GM23338 (cell line): ENCODE measurements around the gene TAF8.

Experiments used
- CREB1 ChIP-seq: fragments of 250-450 bp; sonication (Bioruptor Pico); IDR thresholded peaks from 2 replicates; pipeline ENCODE4 v1.5.0; 2020; ENCODE audit warnings: low read depth, mild to moderate bottlenecking, moderate library complexity
- EZH2 ChIP-seq: fragments of 200-600 bp; sonication (generic); IDR thresholded peaks from one replicate; pipeline ENCODE4 v1.8.0; 2017; ENCODE audit warnings: antibody characterized with exemption, mild to moderate bottlenecking, low read depth; ENCODE audit not compliant: unreplicated experiment
- EZH2phosphoT487 ChIP-seq: fragments of 200-600 bp; sonication (generic); IDR thresholded peaks from one replicate; pipeline ENCODE4 v1.8.1; 2018; ENCODE audit warnings: antibody characterized with exemption; ENCODE audit not compliant: unreplicated experiment
- JUNB ChIP-seq: IDR thresholded peaks from one replicate; pipeline ENCODE4 v1.6.1; 2016; ENCODE audit warnings: antibody characterized with exemption; ENCODE audit not compliant: unreplicated experiment
- NANOG ChIP-seq: IDR thresholded peaks from 2 replicates; pipeline ENCODE4 v1.6.1; 2016; ENCODE audit warnings: antibody characterized with exemption, borderline replicate concordance
- POLR2AphosphoS5 ChIP-seq: IDR thresholded peaks from 2 replicates; pipeline ENCODE4 v1.6.1; 2016; ENCODE audit warnings: antibody characterized with exemption, low read depth
- STAT1 ChIP-seq: IDR thresholded peaks from one replicate; pipeline ENCODE4 v1.6.1; 2016; ENCODE audit warnings: antibody characterized with exemption; ENCODE audit not compliant: unreplicated experiment
- ZNF114 ChIP-seq: fragments of 250-450 bp; sonication (Bioruptor Pico); IDR thresholded peaks from 2 replicates; pipeline ENCODE4 v1.5.0; 2020; ENCODE audit warnings: mild to moderate bottlenecking, moderate library complexity
- TF ChIP-seq, protein P1 (sequence below), 2 experiments: fragments of 200-600 bp in 1 of 2; sonication (generic) in 1 of 2; conservative IDR thresholded peaks; 2 replicates each; pipeline versions ENCODE4 v1.5.1 to v1.6.1; 2016 to 2017; ENCODE audit warnings: antibody characterized with exemption in 2 of 2, low read depth in 2 of 2, mild to moderate bottlenecking in 2 of 2, moderate library complexity in 1 of 2
- TF ChIP-seq, protein P2 (sequence below): IDR thresholded peaks from one replicate; pipeline ENCODE4 v1.6.1; 2018; ENCODE audit warnings: antibody characterized with exemption; ENCODE audit not compliant: unreplicated experiment
- TF ChIP-seq, protein P3 (sequence below): fragments of 250-450 bp; sonication (Bioruptor Pico); IDR thresholded peaks from 2 replicates; pipeline ENCODE4 v1.5.0; 2020; ENCODE audit warnings: mild to moderate bottlenecking, moderate library complexity
- TF ChIP-seq, protein P4 (sequence below): IDR thresholded peaks from 2 replicates; pipeline ENCODE4 v1.6.1; 2016; ENCODE audit warnings: antibody characterized with exemption

DNA sequence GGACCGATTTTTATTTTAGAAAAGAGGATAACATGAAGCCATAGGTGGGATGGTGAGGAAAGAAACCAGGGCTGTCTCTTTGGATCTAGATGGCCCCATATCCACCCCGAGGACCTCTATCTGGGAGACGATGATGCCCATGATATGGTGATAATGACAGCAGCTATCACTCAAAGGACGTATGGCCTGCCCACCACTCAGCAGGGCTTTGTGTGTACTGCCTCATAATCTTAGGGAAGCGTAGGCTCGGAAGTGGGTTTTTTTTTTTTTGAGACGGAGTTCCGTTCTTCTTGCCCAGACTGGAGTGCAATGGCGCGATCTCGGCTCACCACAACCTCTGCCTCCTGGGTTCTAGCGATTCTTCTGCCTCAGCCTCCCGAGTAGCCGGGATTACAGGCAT is 8.2 kb upstream of the TAF8 start:
- TF ChIP-seq, protein P1, sequence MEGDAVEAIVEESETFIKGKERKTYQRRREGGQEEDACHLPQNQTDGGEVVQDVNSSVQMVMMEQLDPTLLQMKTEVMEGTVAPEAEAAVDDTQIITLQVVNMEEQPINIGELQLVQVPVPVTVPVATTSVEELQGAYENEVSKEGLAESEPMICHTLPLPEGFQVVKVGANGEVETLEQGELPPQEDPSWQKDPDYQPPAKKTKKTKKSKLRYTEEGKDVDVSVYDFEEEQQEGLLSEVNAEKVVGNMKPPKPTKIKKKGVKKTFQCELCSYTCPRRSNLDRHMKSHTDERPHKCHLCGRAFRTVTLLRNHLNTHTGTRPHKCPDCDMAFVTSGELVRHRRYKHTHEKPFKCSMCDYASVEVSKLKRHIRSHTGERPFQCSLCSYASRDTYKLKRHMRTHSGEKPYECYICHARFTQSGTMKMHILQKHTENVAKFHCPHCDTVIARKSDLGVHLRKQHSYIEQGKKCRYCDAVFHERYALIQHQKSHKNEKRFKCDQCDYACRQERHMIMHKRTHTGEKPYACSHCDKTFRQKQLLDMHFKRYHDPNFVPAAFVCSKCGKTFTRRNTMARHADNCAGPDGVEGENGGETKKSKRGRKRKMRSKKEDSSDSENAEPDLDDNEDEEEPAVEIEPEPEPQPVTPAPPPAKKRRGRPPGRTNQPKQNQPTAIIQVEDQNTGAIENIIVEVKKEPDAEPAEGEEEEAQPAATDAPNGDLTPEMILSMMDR (conservative IDR thresholded peaks at IDR 0.05; ENCODE audit: low read depth in 2 of 2), result no peak
- TF ChIP-seq POLR2AphosphoS5 (no peak), EZH2 (no peak), EZH2phosphoT487 (no peak), JUNB (no peak), CREB1 (CRISPR knock-in tag) (no peak), NANOG (no peak), ZNF114 (no peak), STAT1 (no peak)
- TF ChIP-seq, protein P2, sequence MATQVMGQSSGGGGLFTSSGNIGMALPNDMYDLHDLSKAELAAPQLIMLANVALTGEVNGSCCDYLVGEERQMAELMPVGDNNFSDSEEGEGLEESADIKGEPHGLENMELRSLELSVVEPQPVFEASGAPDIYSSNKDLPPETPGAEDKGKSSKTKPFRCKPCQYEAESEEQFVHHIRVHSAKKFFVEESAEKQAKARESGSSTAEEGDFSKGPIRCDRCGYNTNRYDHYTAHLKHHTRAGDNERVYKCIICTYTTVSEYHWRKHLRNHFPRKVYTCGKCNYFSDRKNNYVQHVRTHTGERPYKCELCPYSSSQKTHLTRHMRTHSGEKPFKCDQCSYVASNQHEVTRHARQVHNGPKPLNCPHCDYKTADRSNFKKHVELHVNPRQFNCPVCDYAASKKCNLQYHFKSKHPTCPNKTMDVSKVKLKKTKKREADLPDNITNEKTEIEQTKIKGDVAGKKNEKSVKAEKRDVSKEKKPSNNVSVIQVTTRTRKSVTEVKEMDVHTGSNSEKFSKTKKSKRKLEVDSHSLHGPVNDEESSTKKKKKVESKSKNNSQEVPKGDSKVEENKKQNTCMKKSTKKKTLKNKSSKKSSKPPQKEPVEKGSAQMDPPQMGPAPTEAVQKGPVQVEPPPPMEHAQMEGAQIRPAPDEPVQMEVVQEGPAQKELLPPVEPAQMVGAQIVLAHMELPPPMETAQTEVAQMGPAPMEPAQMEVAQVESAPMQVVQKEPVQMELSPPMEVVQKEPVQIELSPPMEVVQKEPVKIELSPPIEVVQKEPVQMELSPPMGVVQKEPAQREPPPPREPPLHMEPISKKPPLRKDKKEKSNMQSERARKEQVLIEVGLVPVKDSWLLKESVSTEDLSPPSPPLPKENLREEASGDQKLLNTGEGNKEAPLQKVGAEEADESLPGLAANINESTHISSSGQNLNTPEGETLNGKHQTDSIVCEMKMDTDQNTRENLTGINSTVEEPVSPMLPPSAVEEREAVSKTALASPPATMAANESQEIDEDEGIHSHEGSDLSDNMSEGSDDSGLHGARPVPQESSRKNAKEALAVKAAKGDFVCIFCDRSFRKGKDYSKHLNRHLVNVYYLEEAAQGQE, result no peak
- TF ChIP-seq, protein P3, sequence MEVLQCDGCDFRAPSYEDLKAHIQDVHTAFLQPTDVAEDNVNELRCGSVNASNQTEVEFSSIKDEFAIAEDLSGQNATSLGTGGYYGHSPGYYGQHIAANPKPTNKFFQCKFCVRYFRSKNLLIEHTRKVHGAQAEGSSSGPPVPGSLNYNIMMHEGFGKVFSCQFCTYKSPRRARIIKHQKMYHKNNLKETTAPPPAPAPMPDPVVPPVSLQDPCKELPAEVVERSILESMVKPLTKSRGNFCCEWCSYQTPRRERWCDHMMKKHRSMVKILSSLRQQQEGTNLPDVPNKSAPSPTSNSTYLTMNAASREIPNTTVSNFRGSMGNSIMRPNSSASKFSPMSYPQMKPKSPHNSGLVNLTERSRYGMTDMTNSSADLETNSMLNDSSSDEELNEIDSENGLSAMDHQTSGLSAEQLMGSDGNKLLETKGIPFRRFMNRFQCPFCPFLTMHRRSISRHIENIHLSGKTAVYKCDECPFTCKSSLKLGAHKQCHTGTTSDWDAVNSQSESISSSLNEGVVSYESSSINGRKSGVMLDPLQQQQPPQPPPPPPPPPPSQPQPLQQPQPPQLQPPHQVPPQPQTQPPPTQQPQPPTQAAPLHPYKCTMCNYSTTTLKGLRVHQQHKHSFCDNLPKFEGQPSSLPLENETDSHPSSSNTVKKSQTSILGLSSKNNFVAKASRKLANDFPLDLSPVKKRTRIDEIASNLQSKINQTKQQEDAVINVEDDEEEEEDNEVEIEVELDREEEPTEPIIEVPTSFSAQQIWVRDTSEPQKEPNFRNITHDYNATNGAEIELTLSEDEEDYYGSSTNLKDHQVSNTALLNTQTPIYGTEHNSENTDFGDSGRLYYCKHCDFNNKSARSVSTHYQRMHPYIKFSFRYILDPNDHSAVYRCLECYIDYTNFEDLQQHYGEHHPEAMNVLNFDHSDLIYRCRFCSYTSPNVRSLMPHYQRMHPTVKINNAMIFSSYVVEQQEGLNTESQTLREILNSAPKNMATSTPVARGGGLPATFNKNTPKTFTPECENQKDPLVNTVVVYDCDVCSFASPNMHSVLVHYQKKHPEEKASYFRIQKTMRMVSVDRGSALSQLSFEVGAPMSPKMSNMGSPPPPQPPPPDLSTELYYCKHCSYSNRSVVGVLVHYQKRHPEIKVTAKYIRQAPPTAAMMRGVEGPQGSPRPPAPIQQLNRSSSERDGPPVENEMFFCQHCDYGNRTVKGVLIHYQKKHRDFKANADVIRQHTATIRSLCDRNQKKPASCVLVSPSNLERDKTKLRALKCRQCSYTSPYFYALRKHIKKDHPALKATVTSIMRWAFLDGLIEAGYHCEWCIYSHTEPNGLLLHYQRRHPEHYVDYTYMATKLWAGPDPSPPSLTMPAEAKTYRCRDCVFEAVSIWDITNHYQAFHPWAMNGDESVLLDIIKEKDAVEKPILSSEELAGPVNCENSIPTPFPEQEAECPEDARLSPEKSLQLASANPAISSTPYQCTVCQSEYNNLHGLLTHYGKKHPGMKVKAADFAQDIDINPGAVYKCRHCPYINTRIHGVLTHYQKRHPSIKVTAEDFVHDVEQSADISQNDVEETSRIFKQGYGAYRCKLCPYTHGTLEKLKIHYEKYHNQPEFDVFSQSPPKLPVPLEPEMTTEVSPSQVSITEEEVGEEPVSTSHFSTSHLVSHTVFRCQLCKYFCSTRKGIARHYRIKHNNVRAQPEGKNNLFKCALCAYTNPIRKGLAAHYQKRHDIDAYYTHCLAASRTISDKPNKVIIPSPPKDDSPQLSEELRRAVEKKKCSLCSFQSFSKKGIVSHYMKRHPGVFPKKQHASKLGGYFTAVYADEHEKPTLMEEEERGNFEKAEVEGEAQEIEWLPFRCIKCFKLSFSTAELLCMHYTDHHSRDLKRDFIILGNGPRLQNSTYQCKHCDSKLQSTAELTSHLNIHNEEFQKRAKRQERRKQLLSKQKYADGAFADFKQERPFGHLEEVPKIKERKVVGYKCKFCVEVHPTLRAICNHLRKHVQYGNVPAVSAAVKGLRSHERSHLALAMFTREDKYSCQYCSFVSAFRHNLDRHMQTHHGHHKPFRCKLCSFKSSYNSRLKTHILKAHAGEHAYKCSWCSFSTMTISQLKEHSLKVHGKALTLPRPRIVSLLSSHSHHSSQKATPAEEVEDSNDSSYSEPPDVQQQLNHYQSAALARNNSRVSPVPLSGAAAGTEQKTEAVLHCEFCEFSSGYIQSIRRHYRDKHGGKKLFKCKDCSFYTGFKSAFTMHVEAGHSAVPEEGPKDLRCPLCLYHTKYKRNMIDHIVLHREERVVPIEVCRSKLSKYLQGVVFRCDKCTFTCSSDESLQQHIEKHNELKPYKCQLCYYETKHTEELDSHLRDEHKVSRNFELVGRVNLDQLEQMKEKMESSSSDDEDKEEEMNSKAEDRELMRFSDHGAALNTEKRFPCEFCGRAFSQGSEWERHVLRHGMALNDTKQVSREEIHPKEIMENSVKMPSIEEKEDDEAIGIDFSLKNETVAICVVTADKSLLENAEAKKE (CRISPR knock-in tag), result no peak
- TF ChIP-seq, protein P4, sequence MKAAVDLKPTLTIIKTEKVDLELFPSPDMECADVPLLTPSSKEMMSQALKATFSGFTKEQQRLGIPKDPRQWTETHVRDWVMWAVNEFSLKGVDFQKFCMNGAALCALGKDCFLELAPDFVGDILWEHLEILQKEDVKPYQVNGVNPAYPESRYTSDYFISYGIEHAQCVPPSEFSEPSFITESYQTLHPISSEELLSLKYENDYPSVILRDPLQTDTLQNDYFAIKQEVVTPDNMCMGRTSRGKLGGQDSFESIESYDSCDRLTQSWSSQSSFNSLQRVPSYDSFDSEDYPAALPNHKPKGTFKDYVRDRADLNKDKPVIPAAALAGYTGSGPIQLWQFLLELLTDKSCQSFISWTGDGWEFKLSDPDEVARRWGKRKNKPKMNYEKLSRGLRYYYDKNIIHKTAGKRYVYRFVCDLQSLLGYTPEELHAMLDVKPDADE, result no peak
